ENCODE measurements around the gene TCF7L1. TPM values are rescaled to one million over a fixed set of nuclear protein-coding genes. Genes with fewer than 3 reads are reported as not detected.

Gene TCF7L1
- total RNA-seq, 4 donors from 2014 or later = 5.6 to 23.2 (median 10.2) TPM

- Histone ChIP-seq H3K4me3 (no peak overlapping the region), H3K36me3 (no peaks in the 10 kb centered on the region), H3K4me1 (peaks cover 41 to 78% (median 69%) of the 10 kb centered on the region in 4 donors), H3K9me3 (no peaks in the 10 kb centered on the region), H3K27me3 (no peaks in the 10 kb centered on the region), H3K27ac (replicated peaks in 1 of 4) (peak overlapping the region in 3 of 4 donors; percentile 76 to 84 (median 83))
- 84% methylated on average over 3 of the region's 3 CpGs for WGBS
- no peak for TF ChIP-seq POLR2AphosphoS5 (IDR thresholded peaks at IDR 0.05)
- no peak for TF ChIP-seq POLR2A (IDR thresholded peaks at IDR 0.05; ENCODE audit: low read depth)
- TF ChIP-seq EP300 (IDR thresholded peaks at IDR 0.05) = no peak
- no peak for TF ChIP-seq CTCF (IDR thresholded peaks at IDR 0.05)
- no peak for DNase-seq (ENCODE audit: extremely low spot score)
- intact Hi-C loops (cut with DNase I) = no loop called here
Observed at GRCh38 chr2:85212841-85213240, 79.6 kb downstream of the TCF7L1 start.

- Histone ChIP-seq H3K36me3 (no peaks in the 10 kb centered on the region), H3K4me1 (peaks cover 41 to 78% (median 69%) of the 10 kb centered on the region in 4 donors), H3K27ac (replicated peaks in 1 of 4) (peak overlapping the region; percentile 73 to 84 (median 80)), H3K27me3 (no peaks in the 10 kb centered on the region), H3K9me3 (no peaks in the 10 kb centered on the region), H3K4me3 (no peak overlapping the region)
- no peak for TF ChIP-seq POLR2A (IDR thresholded peaks at IDR 0.05; ENCODE audit: low read depth)
- TF ChIP-seq EP300 (IDR thresholded peaks at IDR 0.05) = no peak
- no peak for TF ChIP-seq POLR2AphosphoS5 (IDR thresholded peaks at IDR 0.05)
- TF ChIP-seq CTCF (IDR thresholded peaks at IDR 0.05) = no peak
- DNase-seq (ENCODE audit: extremely low spot score) = no peak
- WGBS = 50% methylated on average over 2 of the region's 2 CpGs
- intact Hi-C loops (cut with DNase I) = no loop called here
Observed at GRCh38 chr2:85213404-85213803, 80.2 kb downstream of the TCF7L1 start.

GRCh38 chr2:85213901-85214512 is 80.8 kb downstream of the TCF7L1 start:
- Histone ChIP-seq H3K27me3 (no peaks in the 10 kb centered on the region), H3K27ac (replicated peaks in 1 of 4) (peak overlapping the region; percentile 73 to 84 (median 80)), H3K4me3 (no peak overlapping the region), H3K9me3 (no peaks in the 10 kb centered on the region), H3K4me1 (peaks cover 41 to 78% (median 69%) of the 10 kb centered on the region in 4 donors), H3K36me3 (no peaks in the 10 kb centered on the region)
- no peak for DNase-seq (ENCODE audit: extremely low spot score)
- intact Hi-C loops (cut with DNase I) = no loop called here
- TF ChIP-seq CTCF (IDR thresholded peaks at IDR 0.05) (no peak), EP300 (IDR thresholded peaks at IDR 0.05) (no peak), POLR2AphosphoS5 (IDR thresholded peaks at IDR 0.05) (no peak), POLR2A (IDR thresholded peaks at IDR 0.05; ENCODE audit: low read depth) (no peak)
- 76% methylated on average over 9 of the region's 15 CpGs for WGBS

- WGBS = 58% methylated on average over 9 of the region's 9 CpGs
Observed at GRCh38 chr2:85215081-85215447, 81.9 kb downstream of the TCF7L1 start.

More at GRCh38 chr2:85215081-85215447, 81.9 kb downstream of the TCF7L1 start:
- intact Hi-C loops (cut with DNase I) = no loop called here
- Histone ChIP-seq H3K27ac (replicated peaks in 1 of 4) (peak overlapping the region; percentile 73 to 84 (median 80)), H3K4me1 (peaks cover 41 to 73% (median 62%) of the 10 kb centered on the region in 4 donors), H3K36me3 (no peaks in the 10 kb centered on the region), H3K9me3 (no peaks in the 10 kb centered on the region), H3K4me3 (peak overlapping the region in 2 of 4 donors; percentile 5 to 31), H3K27me3 (no peaks in the 10 kb centered on the region)
- no peak for TF ChIP-seq POLR2AphosphoS5 (IDR thresholded peaks at IDR 0.05)
- no peak for TF ChIP-seq POLR2A (IDR thresholded peaks at IDR 0.05; ENCODE audit: low read depth)
- no peak for TF ChIP-seq EP300 (IDR thresholded peaks at IDR 0.05)
- TF ChIP-seq CTCF (IDR thresholded peaks at IDR 0.05) = no peak
- no peak for DNase-seq (ENCODE audit: extremely low spot score)

All from esophagus muscularis mucosa (tissue), 4 donors.